Measurements from ENCODE around the gene AIMP1.
"Not testable (repeated sequence)": the region's sequence is repeated elsewhere in the genome, so short reads cannot be mapped to it uniquely, and the experiment has no call there.

AIMP1 gene

GRCh38 chr4:106312997-106313522, 3.3 kb upstream of the AIMP1 start:
- DNase-seq, result no peak

GRCh38 chr4:106314960-106315359, 1.4 kb upstream of the AIMP1 start:
- DNase-seq, result no peak

GRCh38 chr4:106315476-106315967, 828 bp upstream of the AIMP1 start:
- no peak for DNase-seq

- no peak for DNase-seq
Observed at GRCh38 chr4:106316773-106317409, 541 bp downstream of the AIMP1 start.

- no peak for DNase-seq
Observed at GRCh38 chr4:106317815-106318214, 1.5 kb downstream of the AIMP1 start.

GRCh38 chr4:106318511-106318910, 2.2 kb downstream of the AIMP1 start:
- no peak for DNase-seq

- no peak for DNase-seq
Observed at GRCh38 chr4:106320235-106320634, 3.9 kb downstream of the AIMP1 start.

- DNase-seq, result not testable (repeated sequence)
Observed at GRCh38 chr4:106321168-106321567, 4.8 kb downstream of the AIMP1 start.

- not testable (repeated sequence) for DNase-seq
Observed at GRCh38 chr4:106321814-106322213, 5.5 kb downstream of the AIMP1 start.

- no peak for DNase-seq
Observed at GRCh38 chr4:106323119-106323518, 6.8 kb downstream of the AIMP1 start.

- DNase-seq, result no peak
Observed at GRCh38 chr4:106325800-106326199, 9.4 kb downstream of the AIMP1 start.

GRCh38 chr4:106329041-106329618, 12.8 kb downstream of the AIMP1 start:
- no peak for DNase-seq

GRCh38 chr4:106333186-106333585, 16.8 kb downstream of the AIMP1 start:
- no peak for DNase-seq

- DNase-seq, result no peak
Observed at GRCh38 chr4:106334741-106335470, 18.6 kb downstream of the AIMP1 start.

- no peak for DNase-seq
Observed at GRCh38 chr4:106336618-106337017, 20.3 kb downstream of the AIMP1 start.

GRCh38 chr4:106337916-106338315, 21.6 kb downstream of the AIMP1 start:
- no peak for DNase-seq

- no peak for DNase-seq
Observed at GRCh38 chr4:106338671-106339070, 22.3 kb downstream of the AIMP1 start.

GRCh38 chr4:106339431-106339830, 23.1 kb downstream of the AIMP1 start:
- DNase-seq, result no peak

- no peak for DNase-seq
Observed at GRCh38 chr4:106340774-106341173, 24.4 kb downstream of the AIMP1 start.

- DNase-seq, result no peak
Observed at GRCh38 chr4:106343865-106344646, 27.7 kb downstream of the AIMP1 start.

- DNase-seq, result no peak
Observed at GRCh38 chr4:106344647-106344970, 28.3 kb downstream of the AIMP1 start.

- no peak for DNase-seq
Observed at GRCh38 chr4:106347167-106347566, 30.8 kb downstream of the AIMP1 start.

- DNase-seq, result no peak
Observed at GRCh38 chr4:106351016-106351415, 34.7 kb downstream of the AIMP1 start.
